ENCODE results near the gene GOLGA2. TPM values are rescaled to one million over a fixed set of nuclear protein-coding genes. Genes with fewer than 3 reads are reported as not detected.

Gene GOLGA2
- total and polyA plus RNA-seq, 2 of the 4 experiments (the other 2 are of a cell fraction): 118 to 146 TPM

- H3K4me1 ChIP-seq (ENCODE audit: control insufficient read depth, insufficient read depth, low read length): peaks cover 26% of the 10 kb centered on the region
- no peak for TF ChIP-seq RAD21 (IDR thresholded peaks at IDR 0.05; ENCODE audit: low read length)
- no peak for TF ChIP-seq CHD1 (IDR thresholded peaks at IDR 0.05; ENCODE audit: low read depth, low read length)
- no peak for TF ChIP-seq RCOR1 (IDR thresholded peaks at IDR 0.05; ENCODE audit: insufficient replicate concordance, low read length)
- peaks cover 23% of the 10 kb centered on the region for H3K9me1 ChIP-seq (ENCODE audit: insufficient read depth, low read length)
- H2BK20ac ChIP-seq (ENCODE audit: low read depth, low read length): peak overlapping the region; percentile 62; the same call in 1 of the 2 replicates
- ATAC-seq (ENCODE audit: low read depth) (peak; percentile 24), DNase-seq (no peak)
- H2AK5ac ChIP-seq (ENCODE audit: low read depth, low read length): peak overlapping the region; percentile 98
- no peaks in the 10 kb centered on the region for H3K36me3 ChIP-seq (ENCODE audit: control insufficient read depth, insufficient read depth, low read length)
- H4K91ac ChIP-seq (ENCODE audit: insufficient read depth, low read depth, low read length): peak overlapping the region; percentile 67
- peak overlapping the region; percentile 42; the same call in 1 of the 2 replicates for H2BK120ac ChIP-seq (ENCODE audit: low read depth, low read length)
- peak overlapping the region; percentile 75 for H4K5ac ChIP-seq (ENCODE audit: low read depth, low read length)
- H3K9me3 ChIP-seq (ENCODE audit: control insufficient read depth, insufficient read depth, low read length): no peaks in the 10 kb centered on the region
- H3K56ac ChIP-seq (ENCODE audit: extremely low read depth, insufficient read depth, low read length): no peak overlapping the region; the same call in 1 of the 2 replicates
- peak overlapping the region; percentile 82 for H2AFZ ChIP-seq (replicated peaks; ENCODE audit: low read length, poor library complexity)
- H3K18ac ChIP-seq (ENCODE audit: low read depth, low read length): peak overlapping the region; percentile 78
- peak overlapping the region; percentile 46 for H2BK5ac ChIP-seq (ENCODE audit: low read depth, low read length, poor library complexity, severe bottlenecking)
- peak overlapping the region; percentile 99 for H2AK9ac ChIP-seq (replicated peaks; ENCODE audit: low read depth, low read length, poor library complexity)
- peak overlapping the region; percentile 45; the same call in 1 of the 3 replicates for H2BK15ac ChIP-seq (ENCODE audit: low read depth, low read length)
- no TSS peak for BruUV-seq (replicated peaks)
- H3K79me1 ChIP-seq (ENCODE audit: low read depth in 1 of 2, low read length in 2 of 2): peaks cover 0 to 15% of the 10 kb centered on the region in 2 experiments; a peak in 2 of 4 replicates
- ChIA-PET POLR2A (ENCODE audit: unreplicated experiment) (no interaction called here), CTCF (no interaction called here)
- dilution Hi-C loops (cut with HindIII; ENCODE audit: low sequenced_read_pairs, unreplicated experiment): no loop called here
- H3K4me2 ChIP-seq (ENCODE audit: low read depth, low read length): peak overlapping the region; percentile 77
- in situ Hi-C loops (cut with MboI; ENCODE audit: low sequenced_read_pairs): no loop called here
- H3K9ac ChIP-seq (ENCODE audit: low read depth, low read length): peak overlapping the region; percentile 74
- no peaks in the 10 kb centered on the region for H3K27me3 ChIP-seq (ENCODE audit: control insufficient read depth, insufficient read depth, low read length)
- WGBS, 2 experiments (ENCODE audit: extremely low coverage in 2 of 2, insufficient read length in 1 of 2): 60% methylated on average over 1 of the region's 13 CpGs; no CpG with 5 or more reads in 1 of the 2 experiments
- H4K8ac ChIP-seq (ENCODE audit: low read depth in 2 of 2, low read length in 2 of 2): peak overlapping the region; percentile 95; a peak in 3 of 4 replicates
- intact Hi-C loops (cut with micrococcal nuclease): no loop called here
- H3K27ac ChIP-seq (ENCODE audit: insufficient read depth, low read length): peak overlapping the region; percentile 76
- no peaks in the 10 kb centered on the region for H4K20me1 ChIP-seq (ENCODE audit: insufficient read depth, low read length)
- H3K4ac ChIP-seq (ENCODE audit: low read depth, low read length): peak overlapping the region; percentile 95
- peak overlapping the region; percentile 83 for H3K14ac ChIP-seq (replicated peaks; ENCODE audit: low read depth, low read length)
- peak overlapping the region; percentile 47 for H3K4me3 ChIP-seq (ENCODE audit: insufficient read depth, low read depth, low read length)
- H3K23ac ChIP-seq (ENCODE audit: low read depth, low read length): peak overlapping the region; percentile 89; the same call in 1 of the 2 replicates
These were observed 31.5 kb downstream of the GOLGA2 start for GRCh38 chr9:128244091-128244836.
